HEK293 (cell line): Measurements from ENCODE around the gene SNAPC5.
"Not testable (repeated sequence)": the region's sequence is repeated elsewhere in the genome, so short reads cannot be mapped to it uniquely, and the experiment has no call there.

Experiments
- CTCF ChIP-seq: fragments of 450-650 bp; formaldehyde crosslinking; IDR thresholded peaks from 2 replicates; pipeline ENCODE4 v1.5.1; 2016; ENCODE audit warnings: missing biosample characterization, missing genetic modification characterization
- RBAK ChIP-seq: fragments of 450-650 bp; formaldehyde crosslinking; IDR thresholded peaks from 2 replicates; pipeline ENCODE4 v1.5.1; 2016; ENCODE audit warnings: missing biosample characterization, missing genetic modification characterization
- YY1 ChIP-seq: fragments of 450-650 bp; formaldehyde crosslinking; IDR thresholded peaks from 2 replicates; pipeline ENCODE4 v1.5.1; 2018; ENCODE audit warnings: missing biosample characterization, missing genetic modification characterization
- ZBTB44 ChIP-seq: fragments of 450-650 bp; IDR thresholded peaks from 2 replicates; pipeline ENCODE4 v1.5.1; 2018; ENCODE audit warnings: missing biosample characterization, mild to moderate bottlenecking, missing genetic modification characterization
- ZNF354C ChIP-seq: fragments of 450-650 bp; formaldehyde crosslinking; IDR thresholded peaks from 2 replicates; pipeline ENCODE4 v1.5.1; 2016; ENCODE audit warnings: missing biosample characterization, missing genetic modification characterization, low read depth, borderline replicate concordance
- ZNF391 ChIP-seq: fragments of 450-650 bp; formaldehyde crosslinking; IDR thresholded peaks from 2 replicates; pipeline ENCODE4 v1.5.1; 2016; ENCODE audit warnings: low read depth, missing biosample characterization, missing genetic modification characterization, borderline replicate concordance
- ZNF426 ChIP-seq: fragments of 450-650 bp; formaldehyde crosslinking; IDR thresholded peaks from 2 replicates; pipeline ENCODE4 v1.5.1; 2017; ENCODE audit warnings: missing biosample characterization, missing genetic modification characterization, mild to moderate bottlenecking, inconsistent platforms, moderate library complexity
- ZNF654 ChIP-seq: fragments of 450-650 bp; formaldehyde crosslinking; IDR thresholded peaks from 2 replicates; pipeline ENCODE4 v1.5.1; 2016; ENCODE audit warnings: low read depth, missing biosample characterization, missing genetic modification characterization
- TF ChIP-seq, protein P1 (sequence below): fragments of 450-650 bp; formaldehyde crosslinking; IDR thresholded peaks from 2 replicates; pipeline ENCODE4 v1.5.1; 2016; ENCODE audit warnings: missing biosample characterization, missing genetic modification characterization

GRCh38 chr15:66467162-66468040 is 30.2 kb downstream of the SNAPC5 start:
- TF ChIP-seq ZNF426; CTCF (tag by site-specific recombination); ZNF354C; ZNF654 (tag by site-specific recombination); RBAK (tag by site-specific recombination); ZBTB44 (tag by site-specific recombination); ZNF391 (tag by site-specific recombination); YY1 (tag by site-specific recombination): not testable (repeated sequence)
- TF ChIP-seq, protein P1, sequence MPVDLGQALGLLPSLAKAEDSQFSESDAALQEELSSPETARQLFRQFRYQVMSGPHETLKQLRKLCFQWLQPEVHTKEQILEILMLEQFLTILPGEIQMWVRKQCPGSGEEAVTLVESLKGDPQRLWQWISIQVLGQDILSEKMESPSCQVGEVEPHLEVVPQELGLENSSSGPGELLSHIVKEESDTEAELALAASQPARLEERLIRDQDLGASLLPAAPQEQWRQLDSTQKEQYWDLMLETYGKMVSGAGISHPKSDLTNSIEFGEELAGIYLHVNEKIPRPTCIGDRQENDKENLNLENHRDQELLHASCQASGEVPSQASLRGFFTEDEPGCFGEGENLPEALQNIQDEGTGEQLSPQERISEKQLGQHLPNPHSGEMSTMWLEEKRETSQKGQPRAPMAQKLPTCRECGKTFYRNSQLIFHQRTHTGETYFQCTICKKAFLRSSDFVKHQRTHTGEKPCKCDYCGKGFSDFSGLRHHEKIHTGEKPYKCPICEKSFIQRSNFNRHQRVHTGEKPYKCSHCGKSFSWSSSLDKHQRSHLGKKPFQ (tag by site-specific recombination) = not testable (repeated sequence)
